Fibroblast of pulmonary artery (primary cell): Measurements from ENCODE around the gene ZFR.
A peak's percentile ranks its signal among the peaks of the same experiment; 100 is the strongest.

Source experiments
- DNase-seq: peaks from one replicate; pipeline ENCODE4 v3.0.0-alpha.2; 2010; ENCODE audit warnings: low read depth
- H3K4me3 ChIP-seq: replicated peaks from 2 replicates; pipeline ENCODE4 v1.5.1; 2011; ENCODE audit warnings: low read depth, mild to moderate bottlenecking, control low read depth, low read length, moderate library complexity
- TF ChIP-seq, protein P1 (sequence below): IDR thresholded peaks from 2 replicates; pipeline ENCODE4 v1.5.1; 2011; ENCODE audit warnings: mild to moderate bottlenecking, control low read depth, low read length, inconsistent platforms; ENCODE audit errors: missing control alignments

ZFR gene

GRCh38 chr5:32363030-32363429 lies 81.5 kb downstream of the ZFR start:
- H3K4me3 ChIP-seq = no peak overlapping the region
- DNase-seq = no peak
- TF ChIP-seq, protein P1, sequence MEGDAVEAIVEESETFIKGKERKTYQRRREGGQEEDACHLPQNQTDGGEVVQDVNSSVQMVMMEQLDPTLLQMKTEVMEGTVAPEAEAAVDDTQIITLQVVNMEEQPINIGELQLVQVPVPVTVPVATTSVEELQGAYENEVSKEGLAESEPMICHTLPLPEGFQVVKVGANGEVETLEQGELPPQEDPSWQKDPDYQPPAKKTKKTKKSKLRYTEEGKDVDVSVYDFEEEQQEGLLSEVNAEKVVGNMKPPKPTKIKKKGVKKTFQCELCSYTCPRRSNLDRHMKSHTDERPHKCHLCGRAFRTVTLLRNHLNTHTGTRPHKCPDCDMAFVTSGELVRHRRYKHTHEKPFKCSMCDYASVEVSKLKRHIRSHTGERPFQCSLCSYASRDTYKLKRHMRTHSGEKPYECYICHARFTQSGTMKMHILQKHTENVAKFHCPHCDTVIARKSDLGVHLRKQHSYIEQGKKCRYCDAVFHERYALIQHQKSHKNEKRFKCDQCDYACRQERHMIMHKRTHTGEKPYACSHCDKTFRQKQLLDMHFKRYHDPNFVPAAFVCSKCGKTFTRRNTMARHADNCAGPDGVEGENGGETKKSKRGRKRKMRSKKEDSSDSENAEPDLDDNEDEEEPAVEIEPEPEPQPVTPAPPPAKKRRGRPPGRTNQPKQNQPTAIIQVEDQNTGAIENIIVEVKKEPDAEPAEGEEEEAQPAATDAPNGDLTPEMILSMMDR = no peak

- peak; percentile 11 for DNase-seq
- TF ChIP-seq, protein P1 = no peak
- H3K4me3 ChIP-seq = no peak overlapping the region
Measured at GRCh38 chr5:32362527-32362926, 82.0 kb downstream of the ZFR start.

DNA sequence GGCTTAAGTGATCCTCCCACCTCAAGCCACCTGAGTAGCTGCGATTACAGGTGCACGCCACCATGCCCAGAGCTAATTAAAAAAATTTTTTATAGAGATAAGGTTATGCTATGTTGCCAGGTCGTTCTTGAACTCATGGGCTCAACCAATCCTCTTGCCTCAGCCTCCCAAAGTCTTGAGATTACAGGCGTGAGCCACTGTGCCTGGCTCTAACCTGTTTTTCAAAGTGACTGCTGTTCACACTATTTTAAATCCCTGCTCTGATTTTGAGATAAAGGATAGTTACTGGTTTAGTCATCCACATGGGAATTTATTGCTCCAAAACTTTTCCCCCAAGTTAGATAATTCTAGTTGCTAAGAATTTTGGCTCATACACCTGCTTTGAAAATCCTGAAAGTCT lies 83.6 kb downstream of the ZFR start:
- H3K4me3 ChIP-seq = no peak overlapping the region
- TF ChIP-seq, protein P1 = no peak
- DNase-seq = no peak

- TF ChIP-seq, protein P1 = no peak
- H3K4me3 ChIP-seq = no peak overlapping the region
- DNase-seq = no peak
Measured at GRCh38 chr5:32358611-32359010, 85.9 kb downstream of the ZFR start.

- DNase-seq = no peak
- TF ChIP-seq, protein P1 = no peak
- no peak overlapping the region for H3K4me3 ChIP-seq
Measured at GRCh38 chr5:32357658-32358057, 86.9 kb downstream of the ZFR start.

GRCh38 chr5:32355686-32356085 lies 88.9 kb downstream of the ZFR start:
- peak; percentile 83 for DNase-seq
- TF ChIP-seq, protein P1 = no peak
- H3K4me3 ChIP-seq = no peak overlapping the region

GRCh38 chr5:32353420-32353819 lies 91.1 kb downstream of the ZFR start:
- no peak overlapping the region for H3K4me3 ChIP-seq
- DNase-seq = no peak
- TF ChIP-seq, protein P1 = no peak
